Ishikawa (cell line): Measurements from ENCODE around the gene NAA25.

Experiments
- CEBPB ChIP-seq: IDR thresholded peaks from 2 replicates; pipeline ENCODE4 v1.6.1; 2012
- CREB1 ChIP-seq: IDR thresholded peaks from 2 replicates; pipeline ENCODE4 v1.6.1; 2012; ENCODE audit warnings: low read depth
- EGR1 ChIP-seq: IDR thresholded peaks from 2 replicates; pipeline ENCODE4 v1.6.1; 2012
- EP300 ChIP-seq: IDR thresholded peaks from 2 replicates; pipeline ENCODE4 v1.6.1; 2012; ENCODE audit warnings: borderline replicate concordance
- FOXM1 ChIP-seq: IDR thresholded peaks from 2 replicates; pipeline ENCODE4 v1.6.1; 2012; ENCODE audit warnings: low read depth, borderline replicate concordance
- NFIC ChIP-seq: IDR thresholded peaks from 2 replicates; pipeline ENCODE4 v1.6.1; 2012
- RAD21 ChIP-seq: IDR thresholded peaks from 2 replicates; pipeline ENCODE4 v1.6.1; 2012; ENCODE audit warnings: low read depth
- TAF1 ChIP-seq: IDR thresholded peaks from 2 replicates; pipeline ENCODE4 v1.6.1; 2012; ENCODE audit warnings: low read depth, mild to moderate bottlenecking
- TCF12 ChIP-seq: IDR thresholded peaks from 2 replicates; pipeline ENCODE4 v1.6.1; 2012; ENCODE audit warnings: low read depth
- TEAD4 ChIP-seq: IDR thresholded peaks from 2 replicates; pipeline ENCODE4 v1.6.1; 2012
- YY1 ChIP-seq: IDR thresholded peaks from 2 replicates; pipeline ENCODE4 v1.6.1; 2012; ENCODE audit warnings: low read depth
- ZBTB7A ChIP-seq: IDR thresholded peaks from 2 replicates; pipeline ENCODE4 v1.6.1; 2012; ENCODE audit warnings: low read depth
- TF ChIP-seq, protein P1 (sequence below): IDR thresholded peaks from 2 replicates; pipeline ENCODE4 v1.6.1; 2012
- TF ChIP-seq, protein P2 (sequence below): IDR thresholded peaks from 2 replicates; pipeline ENCODE4 v1.6.1; 2012
- TF ChIP-seq, protein P3 (sequence below): IDR thresholded peaks from 2 replicates; pipeline ENCODE4 v1.6.1; 2012; ENCODE audit warnings: low read depth, mild to moderate bottlenecking

The NAA25 gene

DNA sequence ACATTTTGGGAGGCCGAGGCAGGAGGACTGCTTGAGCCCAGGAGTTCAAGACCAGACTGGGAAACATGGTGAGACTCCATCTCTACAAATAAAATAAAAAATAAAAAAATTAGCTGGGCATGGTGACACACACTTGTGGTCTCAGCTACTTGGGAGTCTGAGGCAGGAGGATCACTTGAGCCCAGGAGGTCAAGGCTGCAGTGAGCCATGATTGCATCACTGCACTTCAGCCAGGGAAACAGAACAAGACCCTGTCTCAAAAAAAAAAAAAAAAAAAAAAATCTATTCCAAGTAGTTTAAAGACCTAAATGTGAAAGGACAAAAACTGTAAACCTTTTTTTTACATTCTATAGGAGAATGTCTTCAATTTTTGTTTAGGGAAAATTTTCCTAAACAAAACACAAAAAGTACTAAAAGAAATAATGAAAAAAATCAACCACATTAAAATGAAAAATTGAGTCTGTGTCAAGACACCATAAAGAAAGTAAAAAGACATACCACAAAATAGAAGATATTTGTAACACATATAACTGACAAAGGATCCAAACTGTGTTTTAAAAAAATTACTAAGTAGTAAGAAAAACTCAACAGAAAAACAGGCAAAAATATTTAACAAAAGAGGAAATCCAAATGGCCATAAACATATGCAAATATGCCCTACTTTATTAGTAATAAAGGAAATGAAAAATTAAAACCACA, 112.7 kb downstream of the NAA25 start:
- no peak for TF ChIP-seq RAD21

DNA sequence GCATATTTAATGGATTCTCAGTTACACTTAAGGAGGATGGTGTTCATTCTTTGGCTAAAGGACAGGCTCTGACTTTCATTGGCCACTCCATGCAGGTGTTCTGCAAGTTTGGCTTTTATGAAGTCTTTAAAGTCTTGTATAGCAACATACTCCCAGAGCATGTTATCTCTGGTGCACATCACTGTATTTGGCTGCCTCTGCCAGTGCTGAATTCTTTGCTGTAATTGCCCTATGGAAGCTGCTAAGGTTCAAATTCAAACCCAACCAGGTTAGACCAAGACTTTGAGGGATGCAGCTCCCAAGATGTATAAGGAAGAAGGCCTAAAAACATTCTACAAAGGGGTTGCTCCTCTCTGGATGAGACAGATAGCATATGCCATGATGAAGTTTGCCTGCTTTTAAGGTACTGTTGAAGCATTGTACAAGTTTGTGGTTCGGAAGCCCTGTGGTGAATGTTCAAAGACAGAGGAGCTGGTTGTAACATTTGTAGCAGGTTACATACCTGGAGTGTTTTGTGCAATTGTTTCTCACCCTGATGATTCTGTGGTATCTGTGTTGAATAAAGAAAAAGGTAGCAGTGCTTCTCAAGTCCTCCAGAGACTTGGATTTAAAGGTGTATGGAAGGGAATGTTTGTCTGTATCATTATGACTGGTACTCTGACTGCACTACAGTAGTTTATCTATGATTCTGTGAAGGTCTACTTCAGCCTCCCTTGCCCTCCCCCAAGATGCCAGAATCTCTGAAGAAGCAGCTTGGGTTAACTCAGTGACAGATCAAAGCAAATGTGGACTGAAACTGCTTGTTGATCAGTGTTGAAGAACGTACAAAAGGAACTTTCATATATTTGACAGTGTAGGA, 115.1 kb downstream of the NAA25 start:
- no peak for TF ChIP-seq TAF1
- no peak for TF ChIP-seq FOXM1
- TF ChIP-seq CEBPB: no peak
- no peak for TF ChIP-seq TEAD4
- no peak for TF ChIP-seq NFIC
- no peak for TF ChIP-seq TCF12
- TF ChIP-seq CREB1: no peak
- TF ChIP-seq EGR1: no peak
- TF ChIP-seq, protein P1, sequence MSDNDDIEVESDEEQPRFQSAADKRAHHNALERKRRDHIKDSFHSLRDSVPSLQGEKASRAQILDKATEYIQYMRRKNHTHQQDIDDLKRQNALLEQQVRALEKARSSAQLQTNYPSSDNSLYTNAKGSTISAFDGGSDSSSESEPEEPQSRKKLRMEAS: no peak
- TF ChIP-seq ZBTB7A: no peak
- TF ChIP-seq YY1: no peak
- TF ChIP-seq, protein P2, sequence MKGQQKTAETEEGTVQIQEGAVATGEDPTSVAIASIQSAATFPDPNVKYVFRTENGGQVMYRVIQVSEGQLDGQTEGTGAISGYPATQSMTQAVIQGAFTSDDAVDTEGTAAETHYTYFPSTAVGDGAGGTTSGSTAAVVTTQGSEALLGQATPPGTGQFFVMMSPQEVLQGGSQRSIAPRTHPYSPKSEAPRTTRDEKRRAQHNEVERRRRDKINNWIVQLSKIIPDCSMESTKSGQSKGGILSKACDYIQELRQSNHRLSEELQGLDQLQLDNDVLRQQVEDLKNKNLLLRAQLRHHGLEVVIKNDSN: no peak

DNA sequence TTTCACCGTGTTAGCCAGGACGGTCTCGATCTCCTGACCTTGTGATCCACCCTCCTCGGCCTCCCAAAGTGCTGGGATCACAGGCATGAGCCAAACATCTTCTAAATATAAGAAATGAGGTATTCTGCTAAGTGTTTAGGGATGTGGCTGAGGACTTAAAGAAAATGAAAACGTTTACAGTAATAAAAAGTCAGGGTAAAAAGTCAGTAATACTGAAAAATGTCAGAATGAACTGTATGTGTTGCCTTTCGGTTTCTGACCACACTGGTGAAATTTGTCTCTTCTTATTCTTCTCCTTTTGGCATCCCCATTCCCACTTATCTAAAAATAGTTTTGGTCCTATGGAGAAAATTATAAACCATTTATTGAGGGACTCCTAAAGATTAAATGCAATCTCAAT, 116.1 kb downstream of the NAA25 start:
- TF ChIP-seq, protein P2: no peak
- TF ChIP-seq YY1: no peak

DNA sequence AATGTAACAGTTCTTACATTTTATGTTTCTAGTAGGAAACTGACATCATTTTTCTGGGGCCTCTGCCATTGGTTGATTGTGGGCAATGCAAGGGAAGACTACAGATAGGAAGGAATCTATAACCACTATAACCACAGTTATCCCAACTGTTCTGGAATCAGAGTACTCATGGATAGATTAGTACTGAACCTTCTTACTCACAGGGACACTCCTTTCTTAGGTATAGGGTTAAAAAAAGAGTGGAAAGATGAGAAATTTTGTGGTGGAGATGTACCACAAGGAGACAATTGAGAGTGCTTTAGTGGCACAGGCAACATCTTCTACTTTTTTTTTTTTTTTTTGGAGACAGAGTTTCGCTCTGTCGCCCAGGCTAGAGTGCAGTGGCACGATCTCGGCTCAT, 116.6 kb downstream of the NAA25 start:
- TF ChIP-seq TEAD4: no peak
- no peak for TF ChIP-seq NFIC
- TF ChIP-seq ZBTB7A: no peak
- no peak for TF ChIP-seq TAF1
- no peak for TF ChIP-seq FOXM1
- TF ChIP-seq CREB1: no peak
- no peak for TF ChIP-seq EGR1
- no peak for TF ChIP-seq CEBPB
- TF ChIP-seq, protein P1: no peak
- no peak for TF ChIP-seq EP300
- TF ChIP-seq RAD21: no peak
- TF ChIP-seq, protein P3, sequence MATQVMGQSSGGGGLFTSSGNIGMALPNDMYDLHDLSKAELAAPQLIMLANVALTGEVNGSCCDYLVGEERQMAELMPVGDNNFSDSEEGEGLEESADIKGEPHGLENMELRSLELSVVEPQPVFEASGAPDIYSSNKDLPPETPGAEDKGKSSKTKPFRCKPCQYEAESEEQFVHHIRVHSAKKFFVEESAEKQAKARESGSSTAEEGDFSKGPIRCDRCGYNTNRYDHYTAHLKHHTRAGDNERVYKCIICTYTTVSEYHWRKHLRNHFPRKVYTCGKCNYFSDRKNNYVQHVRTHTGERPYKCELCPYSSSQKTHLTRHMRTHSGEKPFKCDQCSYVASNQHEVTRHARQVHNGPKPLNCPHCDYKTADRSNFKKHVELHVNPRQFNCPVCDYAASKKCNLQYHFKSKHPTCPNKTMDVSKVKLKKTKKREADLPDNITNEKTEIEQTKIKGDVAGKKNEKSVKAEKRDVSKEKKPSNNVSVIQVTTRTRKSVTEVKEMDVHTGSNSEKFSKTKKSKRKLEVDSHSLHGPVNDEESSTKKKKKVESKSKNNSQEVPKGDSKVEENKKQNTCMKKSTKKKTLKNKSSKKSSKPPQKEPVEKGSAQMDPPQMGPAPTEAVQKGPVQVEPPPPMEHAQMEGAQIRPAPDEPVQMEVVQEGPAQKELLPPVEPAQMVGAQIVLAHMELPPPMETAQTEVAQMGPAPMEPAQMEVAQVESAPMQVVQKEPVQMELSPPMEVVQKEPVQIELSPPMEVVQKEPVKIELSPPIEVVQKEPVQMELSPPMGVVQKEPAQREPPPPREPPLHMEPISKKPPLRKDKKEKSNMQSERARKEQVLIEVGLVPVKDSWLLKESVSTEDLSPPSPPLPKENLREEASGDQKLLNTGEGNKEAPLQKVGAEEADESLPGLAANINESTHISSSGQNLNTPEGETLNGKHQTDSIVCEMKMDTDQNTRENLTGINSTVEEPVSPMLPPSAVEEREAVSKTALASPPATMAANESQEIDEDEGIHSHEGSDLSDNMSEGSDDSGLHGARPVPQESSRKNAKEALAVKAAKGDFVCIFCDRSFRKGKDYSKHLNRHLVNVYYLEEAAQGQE: no peak
- TF ChIP-seq YY1: no peak
- TF ChIP-seq, protein P2: no peak
- TF ChIP-seq TCF12: no peak

DNA sequence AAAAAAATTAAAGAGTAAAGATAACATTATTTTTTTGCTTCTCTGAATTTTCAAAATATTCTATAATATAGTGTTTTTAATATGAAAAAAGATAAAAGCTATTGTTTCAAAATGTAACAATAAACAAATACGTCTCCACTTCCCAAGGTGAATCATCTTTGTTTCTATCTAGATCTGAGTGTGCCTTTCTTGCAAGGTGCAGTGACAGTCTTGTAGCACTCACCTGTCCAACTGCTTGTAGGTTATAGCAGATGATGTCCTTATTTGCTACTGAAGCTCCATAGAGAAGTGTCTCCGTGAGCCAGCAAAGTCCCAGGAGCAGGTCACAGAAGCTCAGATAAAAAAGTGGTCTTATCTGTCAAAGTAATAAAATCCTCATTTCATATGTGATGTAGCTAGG, 117.0 kb downstream of the NAA25 start:
- TF ChIP-seq FOXM1 (no peak), CEBPB (no peak), TAF1 (no peak), ZBTB7A (no peak), YY1 (no peak), RAD21 (no peak), EGR1 (no peak), TCF12 (no peak), EP300 (no peak), TEAD4 (no peak), CREB1 (no peak), NFIC (no peak)
- TF ChIP-seq, protein P2: no peak
- TF ChIP-seq, protein P3: no peak
- TF ChIP-seq, protein P1: no peak
